GM12878 (cell line): Measurements from ENCODE around the gene RBPJ. TPM values are rescaled to one million over a fixed set of nuclear protein-coding genes. Genes with fewer than 3 reads are reported as not detected.

ENCODE experiments used
- ATAC-seq: fragments of 200-7000 bp; cut with Tn5 transposase; 3 replicates; pipeline ENCODE4 v1.9.1; 2020; ENCODE audit warnings: mild to moderate bottlenecking, moderate library complexity
- BruUV-seq: library from RNA; stranded (reverse); fragments of 400-500 nt; replicated peaks from 2 replicates; lab custom pipeline; 2021; lab: Mats Ljungman, UMichigan
- CTCF ChIA-PET: fragments of 300-600 bp; sonication (Branson Sonifier 250); formaldehyde crosslinking; extraction: SDS; loops from one replicate; lab custom pipeline; 2021; ENCODE audit warnings: inconsistent platforms; lab: Yijun Ruan, JAX
- POLR2A ChIA-PET: fragments of 350-600 bp; formaldehyde crosslinking; extraction: SDS; loops from one replicate; lab custom pipeline; 2021; ENCODE audit warnings: inconsistent platforms; lab: Charles Lee
- RAD21 ChIA-PET: fragments of 300-600 bp; sonication (Branson Sonifier 250); formaldehyde crosslinking; loops from one replicate; lab custom pipeline; 2023; ENCODE audit warnings: antibody characterized with exemption; ENCODE audit not compliant: unreplicated experiment; lab: Charles Lee
- SMC1A ChIA-PET: fragments of 300-600 bp; sonication (Branson Sonifier 250); formaldehyde crosslinking; loops from one replicate; lab custom pipeline; 2023; ENCODE audit not compliant: unreplicated experiment, uncharacterized antibody; lab: Charles Lee
- DNase-seq: peaks from one replicate; pipeline ENCODE4 v3.0.0-alpha.2; 2011; ENCODE audit warnings: low read depth, low spot score
- FAIRE-seq: peaks from 3 replicates; lab custom pipeline; 2011; peaks lifted over from hg19 to GRCh38; lab: Jason Lieb, UNC
- H2AFZ ChIP-seq: 2 replicates; pipeline ENCODE4 v1.6.0; 2011; ENCODE audit warnings: low read depth, low read length, control low read depth; ENCODE audit not compliant: control insufficient read depth
- H3K27ac ChIP-seq: 2 replicates; pipeline ENCODE4 v1.5.1; 2011; ENCODE audit warnings: control low read depth; ENCODE audit not compliant: control insufficient read depth, insufficient read depth
- H3K27me3 ChIP-seq, 2 experiments: replicated peaks in 1 of 2; 2 replicates each; pipeline versions ENCODE4 v1.6.0 to v1.6.1; 2011; ENCODE audit warnings: low read length in 1 of 2; ENCODE audit not compliant: control insufficient read depth in 2 of 2, insufficient read depth in 2 of 2
- H3K36me3 ChIP-seq, 2 experiments: 2 replicates each; pipeline ENCODE4 v1.5.1; 2011; ENCODE audit warnings: low read length in 1 of 2; ENCODE audit not compliant: control insufficient read depth in 2 of 2, insufficient read depth in 2 of 2
- H3K4me1 ChIP-seq: 2 replicates; pipeline ENCODE4 v1.6.1; 2011; ENCODE audit warnings: mild to moderate bottlenecking, low read length, moderate library complexity, mixed read lengths; ENCODE audit not compliant: control insufficient read depth, insufficient read depth
- H3K4me2 ChIP-seq: 2 replicates; pipeline ENCODE4 v1.6.0; 2011; ENCODE audit warnings: control low read depth; ENCODE audit not compliant: control insufficient read depth, insufficient read depth
- H3K4me3 ChIP-seq: fragments of 200-600 bp; sonication (generic); 2 replicates; pipeline ENCODE4 v1.5.1; 2016
- H3K79me2 ChIP-seq: 2 replicates; pipeline ENCODE4 v1.6.0; 2011; ENCODE audit warnings: low read length; ENCODE audit not compliant: control insufficient read depth, insufficient read depth
- H3K9ac ChIP-seq: 2 replicates; pipeline ENCODE4 v1.8.0; 2011; ENCODE audit warnings: low read length, control low read depth, mixed read lengths; ENCODE audit not compliant: control insufficient read depth, insufficient read depth
- H3K9me3 ChIP-seq: replicated peaks from 3 replicates; pipeline ENCODE4 v1.5.1; 2011; ENCODE audit warnings: mild to moderate bottlenecking, low read length; ENCODE audit not compliant: control insufficient read depth, insufficient read depth
- H4K20me1 ChIP-seq: 2 replicates; pipeline ENCODE4 v1.6.0; 2011; ENCODE audit not compliant: control insufficient read depth, insufficient read depth
- BHLHE40 ChIP-seq, 2 experiments: fragments of 450-650 bp in 1 of 2; IDR thresholded peaks; 2 replicates each; pipeline ENCODE4 v1.6.1; 2011 to 2017; ENCODE audit warnings: low read depth in 2 of 2, borderline replicate concordance in 1 of 2, improper control_type of control experiment in 1 of 2, low read length in 1 of 2, mild to moderate bottlenecking in 1 of 2
- EGR1 ChIP-seq, 2 experiments: IDR thresholded peaks; 1 replicate in 1 of 2; 2 replicates in 1 of 2; pipeline ENCODE4 v1.6.1; 2011 to 2012; ENCODE audit warnings: low read depth in 2 of 2, low read length in 2 of 2, borderline replicate concordance in 1 of 2, mild to moderate bottlenecking in 1 of 2, moderate library complexity in 1 of 2
- KAT2A ChIP-seq: conservative IDR thresholded peaks from 2 replicates; pipeline ENCODE4 v1.6.1; 2011; ENCODE audit warnings: low read depth, low read length; ENCODE audit not compliant: control insufficient read depth
- POLR2A ChIP-seq: IDR thresholded peaks from 2 replicates; pipeline ENCODE4 v1.6.1; 2011; ENCODE audit warnings: low read depth, mild to moderate bottlenecking, low read length
- ZNF274 ChIP-seq: IDR thresholded peaks from one replicate; pipeline ENCODE4 v1.8.0; 2011; ENCODE audit not compliant: insufficient read length, insufficient read depth
- ZSCAN29 ChIP-seq: fragments of 450-650 bp; IDR thresholded peaks from 2 replicates; pipeline ENCODE4 v1.6.1; 2017; ENCODE audit warnings: mild to moderate bottlenecking, moderate library complexity
- WGBS: methylation state at CpG from one replicate; pipeline ENCODE4 v1.1.6; 2016; ENCODE audit warnings: low lambda C conversion rate; ENCODE audit not compliant: insufficient replicate concordance, insufficient coverage; ENCODE audit errors: missing lambda C conversion rate; 5-methylcytosine and 5-hydroxymethylcytosine counted together
- in situ Hi-C: fragments of 300-500 bp; cut with MboI; formaldehyde crosslinking; loops from 9 replicates; pipeline ENCODE4 v1.14.3; 2018; ENCODE audit warnings: mixed read lengths
- intact Hi-C: fragments of 100-400 bp; cut with micrococcal nuclease; formaldehyde crosslinking; loops from one replicate; pipeline ENCODE4 v1.14.2; 2022; ENCODE audit not compliant: unreplicated experiment
- polyA plus RNA-seq, 11 experiments: library from polyadenylated mRNA; depleted of rRNA in 4 of 11; unstranded in 6 of 11; stranded (reverse) in 5 of 11; fragments of >200 nt; fragmentation: Nextera tagmentation in 4 of 11; fragmentation: Illumina TruSeq in 1 of 11; extraction: Ambion mirVana in 4 of 11; extraction: Trizol in 1 of 11; gene quantifications; 1 replicate in 1 of 11; 2 replicates in 10 of 11; pipeline versions ENCODE4 v1.2.1 to v1.2.3, GENCODE V29; 2011 to 2016; ENCODE audit warnings: inconsistent platforms in 2 of 11, missing spikeins in 2 of 11, low read depth in 1 of 11
- total RNA-seq, 4 experiments: library from RNA; depleted of rRNA in 3 of 4; stranded (reverse); fragments of >200 nt in 3 of 4; fragmentation: Illumina TruSeq in 1 of 4; extraction: Trizol in 1 of 4; gene quantifications; 2 replicates each; pipeline versions ENCODE4 v1.2.1 to v1.2.3, GENCODE V29; 2013 to 2021
- TF ChIP-seq, protein P1 (sequence below): fragments of 450-650 bp; formaldehyde crosslinking; IDR thresholded peaks from 2 replicates; pipeline ENCODE4 v1.4.0; 2022; ENCODE audit warnings: mild to moderate bottlenecking, moderate library complexity

The RBPJ gene
- total and polyA plus RNA-seq, 10 of the 15 experiments (the other 5 are each of a cell fraction or from before 2014, with no cell fraction given) = 24.5 to 87.6 (median 41.6) TPM

DNA sequence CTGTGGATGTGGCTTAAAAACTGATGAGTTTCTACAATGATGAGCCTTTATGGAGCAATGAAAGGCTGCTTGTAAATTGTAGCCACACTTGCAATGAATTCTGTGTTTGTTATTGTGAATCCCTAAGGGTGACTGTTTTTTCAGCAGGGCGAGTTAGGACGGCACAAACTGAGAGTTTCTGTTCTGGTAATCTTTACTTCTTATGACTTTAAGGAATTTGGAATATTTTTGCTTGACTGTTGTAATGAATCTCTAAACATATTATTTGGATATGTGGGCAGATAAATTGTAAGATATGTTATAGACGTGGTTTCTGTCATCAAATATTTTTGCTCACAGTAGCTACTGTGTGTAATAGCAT is 22.2 kb downstream of the RBPJ start:
- in situ Hi-C loops = no loop called here
- no peak overlapping the region for H2AFZ ChIP-seq
- ATAC-seq (no peak), FAIRE-seq (no peak), DNase-seq (no peak)
- no peaks in the 10 kb centered on the region for H3K36me3 ChIP-seq
- intact Hi-C loops = no loop called here
- H3K4me1 ChIP-seq = peaks cover 16% of the 10 kb centered on the region
- POLR2A ChIA-PET = no interaction called here
- RAD21 ChIA-PET = interaction anchor here (0.9 to 3.5 kb wide), 2 partner anchors 13 to 665 kb away, joined by 3 to 13 read pairs; no protein-coding TSS in a partner anchor
- H3K9me3 ChIP-seq = no peaks in the 10 kb centered on the region; the same call in 2 of the 3 replicates
- no TSS peak for BruUV-seq
- no peak overlapping the region for H3K4me2 ChIP-seq
- H3K27ac ChIP-seq = no peak overlapping the region
- no peaks in the 10 kb centered on the region for H4K20me1 ChIP-seq
- no peak overlapping the region for H3K9ac ChIP-seq
- WGBS = 80% methylated on average over 3 of the region's 3 CpGs
- CTCF ChIA-PET = interaction anchor here (1.6 to 8.8 kb wide), 2 partner anchors 11 to 13 kb away, joined by 4 to 82 read pairs; no protein-coding TSS in a partner anchor
- no peak overlapping the region for H3K4me3 ChIP-seq
- TF ChIP-seq ZSCAN29 = no peak
- no peak for TF ChIP-seq ZNF274
- TF ChIP-seq, protein P1, sequence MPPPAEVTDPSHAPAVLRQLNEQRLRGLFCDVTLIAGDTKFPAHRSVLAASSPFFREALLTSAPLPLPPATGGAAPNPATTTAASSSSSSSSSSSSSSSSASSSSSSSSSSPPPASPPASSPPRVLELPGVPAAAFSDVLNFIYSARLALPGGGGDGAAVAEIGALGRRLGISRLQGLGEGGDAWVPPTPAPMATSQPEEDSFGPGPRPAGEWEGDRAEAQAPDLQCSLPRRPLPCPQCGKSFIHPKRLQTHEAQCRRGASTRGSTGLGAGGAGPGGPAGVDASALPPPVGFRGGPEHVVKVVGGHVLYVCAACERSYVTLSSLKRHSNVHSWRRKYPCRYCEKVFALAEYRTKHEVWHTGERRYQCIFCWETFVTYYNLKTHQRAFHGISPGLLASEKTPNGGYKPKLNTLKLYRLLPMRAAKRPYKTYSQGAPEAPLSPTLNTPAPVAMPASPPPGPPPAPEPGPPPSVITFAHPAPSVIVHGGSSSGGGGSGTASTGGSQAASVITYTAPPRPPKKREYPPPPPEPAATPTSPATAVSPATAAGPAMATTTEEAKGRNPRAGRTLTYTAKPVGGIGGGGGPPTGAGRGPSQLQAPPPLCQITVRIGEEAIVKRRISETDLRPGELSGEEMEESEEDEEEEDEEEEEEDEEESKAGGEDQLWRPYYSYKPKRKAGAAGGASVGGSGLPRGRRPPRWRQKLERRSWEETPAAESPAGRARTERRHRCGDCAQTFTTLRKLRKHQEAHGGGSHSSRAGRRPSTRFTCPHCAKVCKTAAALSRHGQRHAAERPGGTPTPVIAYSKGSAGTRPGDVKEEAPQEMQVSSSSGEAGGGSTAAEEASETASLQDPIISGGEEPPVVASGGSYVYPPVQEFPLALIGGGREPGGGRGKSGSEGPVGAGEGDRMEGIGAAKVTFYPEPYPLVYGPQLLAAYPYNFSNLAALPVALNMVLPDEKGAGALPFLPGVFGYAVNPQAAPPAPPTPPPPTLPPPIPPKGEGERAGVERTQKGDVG (CRISPR knock-in tag) = no peak
- no peak for TF ChIP-seq POLR2A
- TF ChIP-seq BHLHE40 (IDR thresholded peaks at IDR 0.05; ENCODE audit: borderline replicate concordance in 1 of 2, low read depth in 2 of 2, low read length in 1 of 2) = no peak
- no peak for TF ChIP-seq KAT2A
- no peak for TF ChIP-seq EGR1 (IDR thresholded peaks at IDR 0.05; ENCODE audit: borderline replicate concordance in 1 of 2, low read depth in 2 of 2, low read length in 2 of 2)
- peaks cover 39% of the 10 kb centered on the region for H3K79me2 ChIP-seq
- no peaks in the 10 kb centered on the region for H3K27me3 ChIP-seq
- SMC1A ChIA-PET = interaction anchor here (1.0 to 4.1 kb wide), 4 partner anchors 13 to 49 kb away, joined by 3 to 46 read pairs (median 4); no protein-coding TSS in a partner anchor
